Endometrium (tissue), 2 donors: ENCODE results near the gene ALPG.
"Not testable (repeated sequence)": the region's sequence is repeated elsewhere in the genome, so short reads cannot be mapped to it uniquely, and the experiment has no call there.

Source experiments
- FAIRE-seq: peaks from 2 replicates; lab custom pipeline; 2012; peaks lifted over from hg19 to GRCh38; lab: Jason Lieb, UNC
- donor health status: control.
- donor health status: control.

ALPG gene

GRCh38 chr2:232396683-232397082, 10.0 kb upstream of the ALPG start:
- no peak for FAIRE-seq

- no peak for FAIRE-seq
Observed at GRCh38 chr2:232398293-232399034, 8.2 kb upstream of the ALPG start.

- FAIRE-seq, result no peak
Observed at GRCh38 chr2:232400256-232401015, 6.2 kb upstream of the ALPG start.

- no peak for FAIRE-seq
Observed at GRCh38 chr2:232402518-232402917, 4.1 kb upstream of the ALPG start.

- FAIRE-seq, result no peak
Observed at GRCh38 chr2:232405943-232406510, 617 bp upstream of the ALPG start.

GRCh38 chr2:232407428-232408150, 945 bp downstream of the ALPG start:
- not testable (repeated sequence) for FAIRE-seq

- not testable (repeated sequence) for FAIRE-seq
Observed at GRCh38 chr2:232408269-232408668, 1.6 kb downstream of the ALPG start.

- not testable (repeated sequence) for FAIRE-seq
Observed at GRCh38 chr2:232409617-232410016, 3.0 kb downstream of the ALPG start.

- FAIRE-seq, result no peak
Observed at GRCh38 chr2:232410238-232410900, 3.7 kb downstream of the ALPG start.

GRCh38 chr2:232411901-232412629, 5.4 kb downstream of the ALPG start:
- FAIRE-seq, result no peak

- FAIRE-seq, result no peak
Observed at GRCh38 chr2:232412986-232413385, 6.3 kb downstream of the ALPG start.

GRCh38 chr2:232415138-232415690, 8.6 kb downstream of the ALPG start:
- no peak for FAIRE-seq

GRCh38 chr2:232415736-232416520, 9.3 kb downstream of the ALPG start:
- FAIRE-seq, result no peak

GRCh38 chr2:232416521-232417470, 10.2 kb downstream of the ALPG start:
- no peak for FAIRE-seq

GRCh38 chr2:232417489-232417888, 10.8 kb downstream of the ALPG start:
- FAIRE-seq, result no peak

GRCh38 chr2:232418056-232418455, 11.4 kb downstream of the ALPG start:
- no peak for FAIRE-seq

GRCh38 chr2:232418466-232419244, 12.0 kb downstream of the ALPG start:
- no peak for FAIRE-seq
